HG02610 (cell line): Measurements from ENCODE around the gene CYP46A1.
A peak's percentile ranks its signal among the peaks of the same experiment; 100 is the strongest.
"Not testable (repeated sequence)": the region's sequence is repeated elsewhere in the genome, so short reads cannot be mapped to it uniquely, and the experiment has no call there.

Source experiments
- ATAC-seq: cut with Tn5 transposase; IDR thresholded peaks from one replicate; pipeline ENCODE4 v1.9.1; 2021; ENCODE audit warnings: mild to moderate bottlenecking, moderate library complexity; ENCODE audit not compliant: unreplicated experiment

The CYP46A1 gene

DNA sequence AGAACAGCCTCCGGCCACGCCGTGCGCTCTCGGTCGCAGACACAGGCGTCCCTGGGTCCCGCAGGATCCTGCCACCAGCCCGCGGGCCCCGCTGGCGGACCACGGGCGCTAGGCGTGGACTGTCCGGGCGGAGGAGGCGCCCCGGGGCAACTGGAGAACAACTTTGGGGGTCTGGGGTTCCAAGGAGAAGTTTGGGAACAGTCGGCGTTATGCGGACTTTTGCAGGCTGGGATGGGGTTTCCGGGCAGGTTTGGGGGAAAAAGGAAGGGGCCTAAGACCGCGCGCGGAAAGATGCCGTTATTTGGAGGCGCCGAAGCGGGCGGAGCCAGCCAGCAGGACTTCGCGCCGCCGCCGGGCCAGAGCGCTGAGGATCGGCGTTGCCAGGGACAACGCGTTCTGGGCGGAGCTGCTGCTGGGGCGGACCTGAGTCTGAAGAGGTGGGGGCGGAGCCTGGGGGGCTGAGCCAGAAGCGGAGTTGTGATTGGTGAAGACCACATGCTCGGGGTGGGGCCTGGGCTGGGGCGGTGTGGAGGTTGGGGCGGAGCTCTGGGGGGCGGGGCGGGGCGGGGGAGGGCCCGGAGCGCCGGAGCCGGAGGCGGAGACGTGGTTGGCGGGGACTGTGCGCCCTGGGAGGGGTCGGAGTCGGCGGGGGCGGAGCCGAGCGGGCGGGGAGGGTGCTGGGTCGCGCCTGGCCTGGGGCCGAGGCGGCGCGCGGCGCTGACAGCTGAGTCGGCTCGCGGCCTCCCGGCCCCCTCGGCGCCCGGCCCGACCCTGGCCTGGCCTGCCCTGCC lies at the start of gene CYP46A1:
Gene CYP46A1, plus strand, starts transcription at position 680 of the 791 bp plus-strand sequence. CDS start 120 bp downstream, outside the sequence.
- ATAC-seq = peak; percentile 97

DNA sequence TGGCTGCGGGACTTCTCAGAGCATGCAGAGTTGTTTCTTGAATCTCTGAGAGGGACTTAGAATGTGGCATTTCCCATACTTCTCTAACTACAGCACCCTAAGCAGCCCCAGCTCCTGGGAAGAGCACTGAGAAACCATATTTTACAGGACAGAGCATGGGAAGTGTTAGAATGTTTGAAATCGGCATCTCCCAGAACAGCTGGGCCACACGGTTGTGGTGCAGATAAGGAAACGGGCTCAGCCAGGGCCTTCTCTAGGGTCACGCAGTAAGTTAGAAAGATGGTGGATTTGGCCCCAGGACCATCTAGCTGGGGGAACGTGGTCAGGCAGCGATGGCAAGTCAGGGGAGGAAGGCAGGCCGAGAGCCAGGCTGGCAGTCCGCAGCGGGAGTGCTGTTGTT lies 49.7 kb upstream of the CYP46A1 start:
- ATAC-seq = no peak

DNA sequence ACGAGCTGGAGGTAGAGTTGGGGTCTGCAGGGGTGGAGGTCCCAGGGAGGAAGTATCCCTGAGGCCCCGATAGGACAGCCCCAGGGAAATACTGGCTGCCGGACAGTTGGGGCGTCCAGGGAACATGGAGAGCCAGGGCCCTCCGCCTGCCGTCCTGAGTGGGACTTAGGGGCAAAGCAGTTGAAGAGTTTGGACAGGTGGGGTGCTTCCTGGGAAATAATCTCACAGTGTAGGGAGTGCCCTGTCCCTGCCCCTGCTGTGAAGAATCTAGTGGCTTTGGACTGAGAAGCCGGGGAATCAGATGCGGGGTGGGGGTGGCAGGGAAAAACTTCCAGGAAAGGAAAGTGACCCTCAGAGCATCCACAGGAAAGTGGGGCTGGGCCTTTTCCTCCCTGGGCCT lies 49.0 kb upstream of the CYP46A1 start:
- no peak for ATAC-seq

DNA sequence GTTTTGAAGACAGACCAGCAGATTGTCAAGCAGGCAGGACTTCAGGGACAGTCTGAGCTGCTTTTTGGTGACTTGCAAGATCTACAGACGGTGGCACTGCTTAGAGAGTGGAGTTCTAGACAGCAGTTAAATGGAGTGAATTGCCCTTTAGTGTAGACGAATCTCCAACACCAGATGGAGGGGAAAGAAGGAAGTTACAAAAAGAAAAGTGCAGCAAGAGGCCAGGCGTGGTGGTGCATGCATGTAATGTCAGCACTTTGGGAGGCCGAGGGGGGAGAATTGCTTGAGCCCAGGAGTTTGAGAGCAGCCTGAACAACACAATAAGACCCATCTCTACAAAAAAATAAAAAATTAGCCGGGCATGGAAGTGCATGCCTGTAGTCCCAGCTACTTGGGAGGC lies 47.6 kb upstream of the CYP46A1 start:
- ATAC-seq = no peak

DNA sequence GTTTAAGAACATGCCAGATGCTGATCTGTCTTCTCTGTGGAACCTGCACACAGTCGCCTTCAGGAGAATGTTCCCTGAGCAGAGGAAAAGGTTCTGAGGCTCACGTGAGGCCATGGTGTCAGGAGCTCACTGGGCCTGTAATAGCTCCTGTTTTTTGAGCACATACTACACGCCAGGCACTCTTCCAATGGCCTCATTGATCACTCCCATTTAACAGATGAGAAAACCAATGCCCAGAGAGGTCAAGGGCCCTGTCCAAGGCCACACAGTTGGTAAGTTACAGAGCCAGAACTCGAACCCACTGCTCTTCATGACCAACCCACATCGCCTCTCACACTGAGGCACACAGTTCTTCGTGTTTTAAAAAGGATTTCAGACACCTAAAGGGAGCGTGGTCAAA lies 46.5 kb upstream of the CYP46A1 start:
- ATAC-seq = no peak

DNA sequence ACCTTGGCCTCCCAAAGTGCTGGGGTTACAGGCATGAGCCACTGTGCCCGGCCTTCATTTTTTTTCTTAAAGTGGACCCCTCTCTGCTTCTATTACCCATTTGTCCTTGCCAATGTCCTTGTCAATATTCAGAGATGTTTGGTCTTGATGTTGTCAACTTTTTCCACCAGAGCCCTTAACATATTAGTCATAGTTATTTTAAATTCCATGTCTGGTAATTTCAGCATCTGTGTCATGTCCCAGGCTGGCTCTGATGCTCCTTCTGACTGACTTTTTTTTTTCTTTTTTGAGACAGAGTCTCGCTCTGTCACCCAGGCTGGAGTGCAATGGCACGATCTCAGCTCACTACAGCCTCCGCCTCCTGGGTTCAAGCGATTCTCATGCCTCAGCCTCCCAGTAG lies 41.3 kb upstream of the CYP46A1 start:
- ATAC-seq = not testable (repeated sequence)

DNA sequence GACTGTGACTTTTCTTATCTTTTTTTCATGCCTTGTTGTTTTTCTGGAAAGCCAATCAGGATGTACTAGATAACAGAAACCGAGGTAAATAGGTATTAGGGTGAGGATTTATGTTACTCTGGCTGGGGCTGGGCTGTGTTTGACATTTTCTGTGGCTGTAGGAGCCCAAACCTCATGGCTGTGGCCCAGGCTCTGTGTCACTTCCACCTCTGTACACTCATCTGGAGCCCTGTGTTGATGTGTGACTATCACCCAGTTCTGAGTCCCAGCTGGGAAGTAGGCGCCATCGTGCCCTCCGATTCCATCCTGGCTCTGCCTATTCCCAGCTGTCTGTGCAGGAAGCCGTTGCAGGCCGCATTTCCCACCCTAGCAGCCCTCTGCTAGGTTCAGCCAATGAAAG lies 40.8 kb upstream of the CYP46A1 start:
- ATAC-seq = no peak

DNA sequence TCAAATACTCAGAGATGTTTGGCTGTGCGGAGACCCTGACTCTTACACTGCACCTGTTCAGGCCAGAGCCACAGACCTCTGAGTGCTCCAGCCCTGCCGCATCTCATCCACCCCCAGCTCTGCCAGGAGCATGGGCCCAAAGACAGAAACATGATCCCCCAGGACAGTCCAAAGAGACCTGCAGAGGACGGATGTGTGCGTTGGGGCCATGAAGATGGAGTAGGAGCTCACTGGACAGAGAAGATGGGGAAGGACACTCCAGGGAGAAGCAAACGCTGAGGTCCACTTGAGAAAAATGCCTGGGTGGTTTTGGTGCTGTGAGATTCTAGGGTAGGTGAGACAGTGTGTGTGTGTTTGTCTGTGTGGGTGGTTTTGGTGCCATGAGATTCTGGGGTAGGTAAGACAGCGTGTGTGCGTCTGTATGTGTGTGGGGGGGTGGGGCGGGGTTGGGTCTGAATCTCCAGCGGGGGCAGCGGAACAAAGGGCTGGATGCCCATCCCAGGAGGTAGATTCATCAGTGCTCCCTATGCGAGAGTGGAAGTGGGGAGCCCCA lies 40.0 kb upstream of the CYP46A1 start:
- ATAC-seq = no peak

DNA sequence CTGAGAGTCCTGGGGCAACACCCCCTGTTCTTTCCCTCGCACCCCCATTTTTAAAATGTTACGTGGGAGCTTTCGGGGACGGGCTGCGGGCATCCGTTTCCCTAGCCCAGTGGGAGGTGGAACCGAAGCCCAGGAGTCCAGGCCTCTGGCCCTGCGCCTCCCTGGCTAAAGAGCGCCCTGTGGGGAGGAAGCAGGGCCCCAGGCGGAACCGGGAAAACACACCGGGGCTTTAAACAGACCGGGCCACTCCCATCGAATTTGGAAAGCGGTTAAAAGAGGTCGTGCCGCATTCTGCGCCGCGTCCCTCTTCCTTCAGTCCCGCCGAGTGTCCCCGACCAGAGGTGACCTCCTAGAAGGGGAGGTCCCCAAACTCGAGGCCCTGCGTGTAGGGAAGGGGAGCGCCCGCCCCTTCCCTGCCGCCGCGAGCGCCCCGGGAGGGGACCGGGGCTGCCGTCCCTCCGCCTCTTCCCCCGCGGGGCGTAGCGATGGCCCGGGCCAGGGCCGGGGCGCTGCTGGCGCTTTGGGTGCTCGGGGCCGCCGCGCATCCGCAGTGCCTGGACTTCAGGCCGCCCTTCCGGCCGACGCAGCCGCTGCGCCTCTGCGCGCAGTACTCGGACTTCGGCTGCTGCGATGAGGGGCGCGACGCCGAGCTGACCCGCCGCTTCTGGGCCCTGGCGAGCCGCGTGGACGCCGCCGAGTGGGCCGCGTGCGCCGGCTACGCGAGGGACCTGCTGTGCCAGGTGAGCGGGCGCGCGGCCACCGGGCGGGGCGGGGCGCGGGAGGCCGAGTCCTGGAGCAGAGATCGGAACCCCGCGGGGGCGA lies 39.2 kb upstream of the CYP46A1 start, which contains the start of gene HHIPL1:
Gene HHIPL1, plus strand, starts transcription at position 407 of the 822 bp plus-strand sequence. Its CDS starts 79 bp downstream, at position 486.
- ATAC-seq = no peak

DNA sequence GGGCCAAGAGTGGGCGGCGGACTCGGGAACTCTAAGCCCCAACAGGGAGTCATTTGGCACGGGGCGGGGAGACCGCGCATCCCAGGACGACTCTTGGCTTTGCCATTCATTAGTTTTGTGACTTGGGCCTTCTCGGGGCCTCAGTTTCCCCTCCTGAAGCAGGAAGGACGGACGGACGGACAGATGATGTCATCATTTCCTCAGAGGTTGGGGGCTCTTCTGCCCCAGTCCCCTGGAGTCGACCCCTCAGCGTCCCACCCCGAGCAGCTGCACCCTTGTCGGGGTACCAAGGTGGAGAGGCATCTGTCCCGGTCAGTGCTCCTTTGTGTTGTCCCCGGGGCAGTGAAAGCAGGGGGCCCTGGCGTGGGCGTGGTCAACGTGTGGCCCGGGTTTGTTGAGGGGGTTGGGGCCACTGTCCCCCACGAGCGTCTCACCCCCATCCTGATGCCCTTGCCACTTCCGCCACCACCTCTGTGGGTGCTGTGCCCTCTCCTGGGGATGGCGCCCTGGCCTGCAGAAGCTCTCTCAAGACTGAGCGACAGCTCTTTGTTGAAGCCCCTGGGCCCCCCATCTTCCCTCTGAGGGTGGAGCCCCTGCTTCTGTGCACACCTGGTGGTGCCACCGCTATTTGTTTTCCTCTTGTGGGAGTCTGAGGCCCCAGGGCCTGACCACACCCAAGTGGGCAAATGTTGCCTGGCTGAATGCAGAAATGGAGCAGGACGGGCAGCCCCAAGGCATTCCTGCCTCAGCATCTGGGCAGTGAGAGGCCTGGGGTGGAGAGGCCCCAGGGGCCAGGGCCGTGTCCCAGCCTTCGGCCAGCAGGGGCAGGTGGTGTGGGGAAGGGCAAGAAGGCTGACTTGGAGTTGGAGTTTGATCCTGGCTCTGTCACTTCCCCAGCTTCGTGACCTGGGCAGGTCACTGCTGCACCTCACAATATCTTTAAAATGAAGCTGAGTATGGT lies 38.3 kb upstream of the CYP46A1 start:
- no peak for ATAC-seq

DNA sequence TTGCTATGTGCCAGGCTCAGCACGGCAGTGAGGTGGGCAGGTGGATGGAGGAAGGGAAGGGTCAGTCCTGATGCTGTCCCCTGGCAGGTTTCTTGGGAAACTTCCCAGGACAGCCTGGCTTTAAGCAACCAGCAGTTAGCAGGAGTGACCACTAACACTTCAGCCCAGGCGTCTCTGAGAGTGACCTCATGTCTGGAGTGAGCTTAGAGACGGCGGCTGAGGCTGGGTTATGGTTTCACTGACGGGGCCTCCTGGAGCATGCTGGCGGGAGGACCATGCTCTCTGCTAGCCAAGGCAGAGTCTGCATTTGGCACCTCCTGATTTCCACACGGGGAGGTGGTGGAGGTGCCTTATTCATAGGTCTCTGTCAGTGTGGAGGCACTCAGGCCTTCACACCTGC lies 36.7 kb upstream of the CYP46A1 start:
- ATAC-seq = no peak

DNA sequence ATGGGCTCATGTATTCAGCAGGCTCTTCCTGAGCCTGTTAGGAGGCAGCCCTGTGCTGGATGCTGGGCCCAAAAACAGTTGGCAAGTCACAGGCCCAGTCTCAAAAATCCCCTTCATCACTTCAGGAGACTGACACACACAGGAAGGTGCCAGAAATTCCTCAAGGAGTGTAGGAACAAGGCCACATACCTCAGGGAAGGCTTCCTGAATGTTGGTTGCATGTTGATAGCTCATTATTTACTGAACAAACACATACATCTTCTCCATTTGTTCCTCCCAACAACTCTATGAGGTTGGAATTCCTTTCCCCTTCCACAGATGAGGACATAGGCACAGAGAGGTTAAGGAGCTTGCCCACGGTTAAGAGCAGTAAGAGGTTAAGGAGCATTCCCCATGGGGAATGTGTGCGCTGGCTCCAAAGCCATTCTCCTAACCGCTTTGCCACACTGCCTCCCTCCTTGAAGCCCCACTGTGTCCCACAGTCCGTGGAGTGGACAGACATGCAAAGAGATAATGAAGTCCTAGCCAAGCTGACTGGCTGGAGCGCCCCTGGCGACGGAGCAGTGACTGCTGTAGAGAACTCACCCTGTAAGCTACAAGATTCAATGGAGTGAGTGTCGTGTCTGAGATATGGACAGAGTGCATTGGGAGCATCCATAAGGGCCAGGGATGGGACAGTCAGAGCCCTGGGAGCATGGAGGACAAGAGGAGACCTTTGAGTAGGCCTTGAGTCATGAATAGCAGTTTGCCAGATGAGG lies 35.9 kb upstream of the CYP46A1 start:
- no peak for ATAC-seq

DNA sequence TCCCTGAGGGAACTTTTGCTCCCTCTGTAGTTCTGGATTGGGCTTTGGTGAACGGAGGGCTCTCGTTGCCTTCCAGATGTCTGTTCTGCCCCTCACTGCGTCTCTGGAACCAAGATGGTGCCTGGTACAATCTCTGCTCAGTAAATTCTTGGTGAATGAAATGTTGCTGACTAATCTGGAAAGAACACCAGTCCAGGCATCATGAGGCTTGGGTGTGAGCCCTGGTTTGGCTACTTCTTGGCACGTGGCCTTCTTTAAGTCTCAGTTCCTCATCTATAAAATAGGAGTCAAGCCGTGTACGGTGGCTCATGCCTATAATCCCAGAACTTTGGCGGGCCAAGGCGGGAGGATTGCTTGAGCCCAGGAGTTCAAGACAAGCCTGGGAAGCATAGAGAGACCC lies 34.9 kb upstream of the CYP46A1 start:
- ATAC-seq = no peak

DNA sequence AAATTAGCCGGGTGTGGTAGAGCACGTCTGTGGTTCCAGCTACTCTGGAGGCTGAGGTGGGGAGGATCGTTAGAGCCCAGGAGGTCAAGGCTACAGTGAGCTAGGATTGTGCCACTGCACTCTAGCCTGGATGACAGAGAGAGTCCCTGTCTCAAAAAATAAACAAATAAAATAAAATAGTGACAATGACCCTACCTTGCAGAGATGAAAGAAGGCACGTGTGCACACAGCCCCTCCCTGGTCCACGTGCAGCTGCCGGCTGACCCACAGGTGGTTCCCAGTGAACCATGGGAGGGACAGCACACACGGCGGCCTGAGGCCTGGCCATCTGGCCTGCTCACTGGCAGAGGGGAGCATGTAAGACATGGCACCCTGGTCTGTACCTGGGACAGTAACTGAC lies 34.5 kb upstream of the CYP46A1 start:
- ATAC-seq = no peak

DNA sequence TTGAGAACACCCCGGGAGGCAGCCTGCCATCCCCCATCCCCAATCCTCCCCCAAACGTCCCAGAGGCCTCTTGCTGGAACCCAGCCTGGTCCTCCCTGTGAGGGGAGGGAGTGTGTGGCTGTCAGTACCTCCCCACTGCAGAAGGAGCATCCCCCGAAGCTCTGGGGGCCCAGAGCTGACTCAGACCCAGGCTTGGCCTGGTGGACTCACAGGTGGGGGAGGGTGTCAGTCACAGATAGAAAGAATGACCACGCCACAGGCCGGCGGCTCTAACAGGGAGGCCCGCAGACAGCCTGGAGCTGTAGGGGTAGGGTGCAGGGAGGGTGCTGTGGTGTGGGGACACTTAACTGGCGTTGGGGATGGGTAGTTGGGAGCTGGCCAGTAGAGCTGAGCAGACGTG lies 33.9 kb upstream of the CYP46A1 start:
- ATAC-seq = no peak

DNA sequence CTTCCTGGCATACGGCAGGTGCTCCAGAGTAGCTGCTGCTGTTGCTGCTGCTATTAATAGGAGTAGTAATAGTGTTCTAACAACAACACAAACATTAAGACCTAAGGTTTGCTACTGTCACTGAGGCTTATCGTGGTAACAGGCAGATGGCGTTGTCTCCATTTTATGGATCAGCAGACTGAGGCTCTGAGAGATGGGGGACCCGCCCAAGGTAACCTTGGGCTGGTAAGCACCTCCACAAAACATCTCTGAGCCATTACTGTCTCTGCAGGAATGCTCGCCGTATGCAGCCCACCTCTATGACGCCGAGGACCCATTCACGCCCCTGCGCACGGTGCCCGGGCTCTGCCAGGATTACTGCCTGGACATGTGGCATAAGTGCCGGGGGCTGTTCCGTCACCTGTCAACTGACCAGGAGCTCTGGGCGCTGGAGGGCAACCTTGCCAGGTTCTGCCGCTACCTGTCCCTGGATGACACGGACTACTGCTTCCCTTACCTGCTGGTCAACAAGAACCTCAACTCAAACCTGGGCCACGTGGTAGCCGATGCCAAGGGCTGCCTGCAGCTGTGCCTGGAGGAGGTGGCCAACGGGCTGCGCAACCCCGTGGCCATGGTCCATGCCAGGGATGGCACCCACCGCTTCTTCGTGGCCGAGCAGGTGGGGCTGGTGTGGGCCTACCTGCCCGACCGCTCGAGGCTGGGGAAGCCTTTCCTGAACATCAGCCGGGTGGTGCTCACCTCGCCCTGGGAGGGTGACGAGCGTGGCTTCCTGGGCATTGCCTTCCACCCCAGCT lies 31.9 kb upstream of the CYP46A1 start:
- no peak for ATAC-seq

DNA sequence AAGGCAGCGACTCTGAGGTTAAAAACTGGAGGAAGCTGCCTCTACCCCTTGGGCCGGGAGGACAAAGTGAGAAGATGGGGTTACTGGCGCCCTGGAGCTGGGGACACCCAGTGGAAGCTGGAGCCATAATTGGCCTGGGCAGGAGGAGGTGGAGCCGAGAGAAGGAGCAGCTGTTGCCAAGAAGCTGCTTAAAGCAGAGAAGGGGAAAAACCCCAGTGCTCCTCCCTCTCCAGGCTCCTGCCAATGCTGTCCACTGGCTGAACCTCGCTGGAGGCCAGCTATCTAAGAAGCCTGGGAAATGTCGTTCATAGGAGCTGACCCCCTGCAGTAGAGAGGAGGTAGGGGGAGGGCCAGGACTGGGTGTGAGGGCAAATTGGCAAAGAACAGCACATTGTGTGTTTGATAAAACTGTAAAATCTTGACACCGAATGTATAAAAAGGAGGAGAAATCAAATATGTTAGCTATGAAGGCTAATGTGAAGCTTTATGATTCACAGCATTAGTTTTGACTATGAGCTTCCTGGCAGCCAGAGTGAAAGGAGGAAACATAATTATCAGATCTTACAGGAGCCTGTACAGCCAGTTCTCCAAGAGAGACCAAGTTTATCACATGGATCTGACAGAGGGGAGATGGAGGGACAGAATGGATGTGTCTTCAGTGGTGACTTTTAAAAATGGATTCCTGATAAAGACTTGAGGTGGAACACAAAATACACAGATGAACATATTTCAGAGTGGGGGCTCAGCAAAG lies 29.7 kb upstream of the CYP46A1 start:
- ATAC-seq = no peak

DNA sequence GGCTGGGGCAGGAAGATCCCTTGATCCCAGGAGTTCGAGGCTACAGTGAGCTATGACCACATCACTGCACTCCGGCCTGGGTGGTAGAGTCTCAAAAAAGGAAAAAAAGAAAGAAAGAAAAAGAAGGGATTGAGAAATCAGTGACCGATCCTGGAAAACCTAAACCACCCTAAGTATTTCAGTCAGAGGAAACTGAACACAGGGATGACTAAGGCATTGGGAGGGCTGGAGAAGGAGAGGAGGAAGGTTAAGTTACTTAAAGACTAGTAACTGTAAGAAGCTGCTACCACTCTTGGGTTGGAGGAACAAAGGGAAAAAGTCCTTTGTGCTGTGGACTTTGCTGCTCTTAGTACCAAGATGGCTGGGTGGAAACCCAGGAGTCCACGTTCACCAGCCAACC lies 28.6 kb upstream of the CYP46A1 start:
- ATAC-seq = no peak
